HCT116 (cell line): ENCODE data around the gene KCNQ4. TPM values are rescaled to one million over a fixed set of nuclear protein-coding genes. Genes with fewer than 3 reads are reported as not detected.

ENCODE experiments used
- ATAC-seq: fragments of 200-7000 bp; cut with Tn5 transposase; 2 replicates; pipeline ENCODE4 v1.9.1; 2020; ENCODE audit warnings: mild to moderate bottlenecking, moderate library complexity
- BruUV-seq: library from RNA; stranded (reverse); fragments of 400-500 nt; replicated peaks from 2 replicates; lab custom pipeline; 2021; lab: Mats Ljungman, UMichigan
- CTCF ChIA-PET: fragments of 300-600 bp; sonication (Branson Sonifier 250); formaldehyde crosslinking; loops from one replicate; lab custom pipeline; 2021; ENCODE audit warnings: antibody characterized with exemption; lab: Charles Lee
- POLR2A ChIA-PET: fragments of 300-600, 350-600 bp; sonication (Branson Sonifier 250); formaldehyde crosslinking; loops from one replicate; lab custom pipeline; 2021; ENCODE audit warnings: antibody characterized with exemption; lab: Charles Lee
- RAD21 ChIA-PET, 2 experiments: fragments of 300-600 bp; sonication (Branson Sonifier 250); formaldehyde crosslinking; loops; one replicate each; lab custom pipeline; 2023; ENCODE audit warnings: low total read pairs in 2 of 2; ENCODE audit not compliant: uncharacterized antibody in 2 of 2, unreplicated experiment in 2 of 2, low non-redundant PET in 1 of 2; lab: Charles Lee
- DNase-seq: peaks from one replicate; pipeline ENCODE4 v3.0.0-alpha.2; 2010; ENCODE audit warnings: low read depth, low spot score
- H2AFZ ChIP-seq: fragments of 200-600 bp; shearing (Covaris generic), sonication (generic); 2 replicates; pipeline ENCODE4 v1.6.1; 2017; ENCODE audit warnings: low read depth, mixed run types, mixed read lengths, antibody characterized with exemption, low read length; ENCODE audit not compliant: poor library complexity, severe bottlenecking
- H3K27ac ChIP-seq: 2 replicates; pipeline ENCODE4 v1.5.1; 2012; ENCODE audit warnings: low read depth, low read length
- H3K27me3 ChIP-seq: fragments of 200-600 bp; sonication (generic); 2 replicates; pipeline ENCODE4 v1.6.1; 2016; ENCODE audit warnings: mixed run types, low read length, mixed read lengths; ENCODE audit not compliant: insufficient read depth
- H3K36me3 ChIP-seq, 2 experiments: fragments of 200-500 bp in 1 of 2; fragments of 200-600 bp in 1 of 2; sonication (Bioruptor generic) in 1 of 2; sonication (generic) in 1 of 2; 2 replicates each; pipeline versions ENCODE4 v1.5.1 to v1.6.1; 2014 to 2016; ENCODE audit warnings: low read length in 2 of 2, inconsistent platforms in 1 of 2, mixed read lengths in 1 of 2, mixed run types in 1 of 2; ENCODE audit not compliant: insufficient read depth in 2 of 2, control insufficient read depth in 1 of 2
- H3K4me1 ChIP-seq, 2 experiments: fragments of 200-600 bp in 1 of 2; sonication (generic) in 1 of 2; 2 replicates each; pipeline versions ENCODE4 v1.5.1 to v1.6.1; 2012 to 2017; ENCODE audit warnings: low read length in 2 of 2, inconsistent platforms in 1 of 2, mild to moderate bottlenecking in 1 of 2, mixed read lengths in 1 of 2, mixed run types in 1 of 2, moderate library complexity in 1 of 2; ENCODE audit not compliant: insufficient read depth in 2 of 2, control insufficient read depth in 1 of 2
- H3K4me2 ChIP-seq: fragments of 200-600 bp; sonication (generic); 2 replicates; pipeline ENCODE4 v1.6.1; 2017; ENCODE audit warnings: mixed run types, low read length, mixed read lengths
- H3K4me3 ChIP-seq, 2 experiments: fragments of 200-600 bp in 1 of 2; sonication (generic) in 1 of 2; replicated peaks in 1 of 2; 2 replicates each; pipeline ENCODE4 v1.5.1; 2011 to 2016; ENCODE audit warnings: low read length in 2 of 2, control low read depth in 1 of 2, low read depth in 1 of 2, mild to moderate bottlenecking in 1 of 2, mixed read lengths in 1 of 2, mixed run types in 1 of 2
- H3K79me2 ChIP-seq: fragments of 200-600 bp; sonication (generic); 2 replicates; pipeline ENCODE4 v1.6.1; 2017; ENCODE audit warnings: mild to moderate bottlenecking, mixed run types, low read length, moderate library complexity, mixed read lengths; ENCODE audit not compliant: insufficient read depth
- H3K9ac ChIP-seq: fragments of 200-600 bp; sonication (generic); 2 replicates; pipeline ENCODE4 v1.6.1; 2016; ENCODE audit warnings: low read length, mixed read lengths
- H3K9me2 ChIP-seq: fragments of 200-600 bp; sonication (generic), shearing (Covaris generic); 2 replicates; pipeline ENCODE4 v1.6.1; 2017; ENCODE audit warnings: mixed run types, mild to moderate bottlenecking, moderate library complexity; ENCODE audit not compliant: insufficient read depth
- H3K9me3 ChIP-seq, 2 experiments: fragments of 200-500 bp in 1 of 2; fragments of 200-600 bp in 1 of 2; sonication (Bioruptor generic) in 1 of 2; sonication (generic) in 1 of 2; 2 replicates each; pipeline ENCODE4 v1.6.1; 2014 to 2017; ENCODE audit warnings: low read length in 2 of 2, mixed read lengths in 2 of 2, inconsistent platforms in 1 of 2, low read depth in 1 of 2, mild to moderate bottlenecking in 1 of 2, mixed run types in 1 of 2, moderate library complexity in 1 of 2; ENCODE audit not compliant: control insufficient read depth in 1 of 2, insufficient read depth in 1 of 2
- H4K20me1 ChIP-seq: fragments of 200-600 bp; sonication (generic), shearing (Covaris generic); 2 replicates; pipeline ENCODE4 v1.6.1; 2017; ENCODE audit warnings: mixed run types, mild to moderate bottlenecking, moderate library complexity; ENCODE audit not compliant: insufficient read depth
- CBX3 ChIP-seq: IDR thresholded peaks from 2 replicates; pipeline ENCODE4 v1.6.1; 2012; ENCODE audit warnings: low read depth
- ELF1 ChIP-seq: IDR thresholded peaks from 2 replicates; pipeline ENCODE4 v1.6.1; 2012; ENCODE audit warnings: low read depth, borderline replicate concordance
- EZH2 ChIP-seq: fragments of 200-600 bp; sonication (generic); IDR thresholded peaks from 2 replicates; pipeline ENCODE4 v1.6.1; 2017; ENCODE audit warnings: antibody characterized with exemption, mixed run types
- EZH2phosphoT487 ChIP-seq: fragments of 200-600 bp; IDR thresholded peaks from 2 replicates; pipeline ENCODE4 v1.6.1; 2018; ENCODE audit warnings: antibody characterized with exemption, borderline replicate concordance
- POLR2A ChIP-seq: IDR thresholded peaks from 2 replicates; pipeline ENCODE4 v1.7.0; 2011; ENCODE audit warnings: borderline replicate concordance; ENCODE audit not compliant: insufficient read depth, insufficient read length; ENCODE audit errors: extremely low read depth
- POLR2AphosphoS5 ChIP-seq: IDR thresholded peaks from 2 replicates; pipeline ENCODE4 v1.6.1; 2011; ENCODE audit warnings: mild to moderate bottlenecking, low read depth, low read length, moderate library complexity
- RAD21 ChIP-seq: IDR thresholded peaks from 2 replicates; pipeline ENCODE4 v1.6.1; 2012; ENCODE audit warnings: low read depth, mild to moderate bottlenecking
- SIN3A ChIP-seq: IDR thresholded peaks from 2 replicates; pipeline ENCODE4 v1.6.1; 2012; ENCODE audit warnings: low read depth
- SP1 ChIP-seq: IDR thresholded peaks from 2 replicates; pipeline ENCODE4 v1.6.1; 2012; ENCODE audit warnings: low read depth
- SRF ChIP-seq: IDR thresholded peaks from 2 replicates; pipeline ENCODE4 v1.6.1; 2012; ENCODE audit warnings: low read depth
- ZFX ChIP-seq: fragments of 450-650 bp; IDR thresholded peaks from 2 replicates; pipeline ENCODE4 v1.6.1; 2017
- intact Hi-C: fragments of 100-400 bp; cut with micrococcal nuclease; formaldehyde crosslinking; loops from 2 replicates; pipeline ENCODE4 v1.10.0; 2022
- total RNA-seq: library from RNA; stranded (reverse); gene quantifications from one replicate; pipeline ENCODE4 v1.2.1, GENCODE V29; 2021; ENCODE audit not compliant: unreplicated experiment
- TF ChIP-seq, protein P1 (sequence below): IDR thresholded peaks from 2 replicates; pipeline ENCODE4 v1.6.1; 2012

Gene KCNQ4
- total RNA-seq, 1 experiment from 2014 or later: 4.1 TPM

DNA sequence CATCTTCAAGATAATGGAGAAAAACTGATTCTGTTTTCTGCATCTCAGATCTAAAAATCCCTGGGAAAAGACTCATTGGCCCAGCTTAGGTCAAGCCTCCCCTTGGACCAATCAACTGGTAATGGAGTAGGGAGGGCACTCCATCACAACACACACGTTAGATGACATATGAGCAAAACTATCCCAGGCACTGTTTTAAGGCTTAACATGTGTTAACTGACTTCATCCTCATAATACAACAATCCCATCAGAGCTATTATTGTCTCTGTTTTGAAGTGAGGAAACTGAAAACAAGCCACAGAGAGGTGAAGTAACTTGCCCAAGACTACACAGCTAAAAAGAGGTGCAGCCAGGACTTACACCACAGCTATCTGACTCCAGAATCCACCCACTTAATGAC lies 93.3 kb downstream of the KCNQ4 start:
- Histone ChIP-seq H4K20me1 (no peaks in the 10 kb centered on the region), H3K36me3 (no peaks in the 10 kb centered on the region), H3K79me2 (no peaks in the 10 kb centered on the region), H3K27ac (peak overlapping the region; percentile 43), H2AFZ (peak overlapping the region; percentile 20), H3K9ac (peak overlapping the region; percentile 49; the same call in 1 of the 2 replicates), H3K27me3 (no peaks in the 10 kb centered on the region), H3K4me1 (peaks cover 36 to 82% of the 10 kb centered on the region in 2 experiments), H3K4me2 (peak overlapping the region; percentile 66), H3K9me3 (no peaks in the 10 kb centered on the region), H3K9me2 (no peaks in the 10 kb centered on the region), H3K4me3 (no peak overlapping the region)
- ATAC-seq (no peak), DNase-seq (no peak)
- ChIA-PET CTCF (interaction anchor here (0.8 to 2.0 kb wide), 4 partner anchors 10 to 74 kb away, joined by 3 to 9 read pairs (median 7); no protein-coding TSS in a partner anchor), RAD21 (no interaction called here), POLR2A (interaction anchor here (0.6 to 2.8 kb wide), 7 partner anchors 10 to 71 kb away, joined by 3 to 12 read pairs (median 7); partner anchors contain the start of gene CITED4)
- BruUV-seq: no TSS peak
- TF ChIP-seq SIN3A (peak; percentile 33; the same call in 1 of the 2 replicates), POLR2A (no peak)
- intact Hi-C loops: loop anchor here (2.0 kb wide), 1 partner anchor 22 kb away; no protein-coding TSS in a partner anchor

GRCh38 chr1:40877698-40878097 lies 94.1 kb downstream of the KCNQ4 start:
- DNase-seq (no peak), ATAC-seq (peak; percentile 68)
- no peaks in the 10 kb centered on the region for H3K36me3 ChIP-seq
- ChIA-PET RAD21 (interaction anchor here in 1 of 2 experiments (1.1 kb wide), 1 partner anchor 71 kb away, joined by 3 read pairs; no protein-coding TSS in a partner anchor), CTCF (no interaction called here), POLR2A (interaction anchor here (1.7 to 2.2 kb wide), 2 partner anchors 15 to 20 kb away, joined by 8 to 10 read pairs; partner anchors contain the start of gene CITED4)
- H3K9ac ChIP-seq: peak overlapping the region; percentile 49
- H3K79me2 ChIP-seq: no peaks in the 10 kb centered on the region
- intact Hi-C loops: loop anchor here (2.0 kb wide), 1 partner anchor 21 kb away; no protein-coding TSS in a partner anchor
- no peaks in the 10 kb centered on the region for H4K20me1 ChIP-seq
- H3K9me2 ChIP-seq: no peaks in the 10 kb centered on the region
- H3K4me2 ChIP-seq: peak overlapping the region; percentile 66
- H3K4me1 ChIP-seq: peaks cover 36 to 78% of the 10 kb centered on the region in 2 experiments
- H3K4me3 ChIP-seq: peak overlapping the region in 1 of 2 experiments; percentile 13; a peak in 1 of 4 replicates
- peak overlapping the region; percentile 43 for H3K27ac ChIP-seq
- H3K27me3 ChIP-seq: no peaks in the 10 kb centered on the region
- TF ChIP-seq ELF1: no peak
- no peak for TF ChIP-seq SRF
- TF ChIP-seq ZFX: peak; percentile 58; the same call in 1 of the 2 replicates
- no peak for TF ChIP-seq CBX3
- no peak for TF ChIP-seq EZH2
- no peak for TF ChIP-seq RAD21
- TF ChIP-seq, protein P1, sequence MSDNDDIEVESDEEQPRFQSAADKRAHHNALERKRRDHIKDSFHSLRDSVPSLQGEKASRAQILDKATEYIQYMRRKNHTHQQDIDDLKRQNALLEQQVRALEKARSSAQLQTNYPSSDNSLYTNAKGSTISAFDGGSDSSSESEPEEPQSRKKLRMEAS: peak; percentile 54; the same call in 1 of the 2 replicates
- no peak for TF ChIP-seq EZH2phosphoT487
- TF ChIP-seq POLR2AphosphoS5: peak; percentile 45
- TF ChIP-seq SP1: peak; percentile 38; the same call in 1 of the 2 replicates
- BruUV-seq: no TSS peak
- peak overlapping the region; percentile 57 for H2AFZ ChIP-seq
- H3K9me3 ChIP-seq: no peaks in the 10 kb centered on the region
